HG03025 (cell line): ENCODE results near the gene PCSK9.

Source experiments
- ATAC-seq: cut with Tn5 transposase; IDR thresholded peaks from one replicate; pipeline ENCODE4 v1.9.1; 2021; ENCODE audit warnings: mild to moderate bottlenecking, moderate library complexity; ENCODE audit not compliant: unreplicated experiment, low FRiP score

PCSK9 gene

GRCh38 chr1:55057270-55057955 is 18.1 kb downstream of the PCSK9 start:
- no peak for ATAC-seq

GRCh38 chr1:55057956-55058298 is 18.6 kb downstream of the PCSK9 start:
- no peak for ATAC-seq

DNA sequence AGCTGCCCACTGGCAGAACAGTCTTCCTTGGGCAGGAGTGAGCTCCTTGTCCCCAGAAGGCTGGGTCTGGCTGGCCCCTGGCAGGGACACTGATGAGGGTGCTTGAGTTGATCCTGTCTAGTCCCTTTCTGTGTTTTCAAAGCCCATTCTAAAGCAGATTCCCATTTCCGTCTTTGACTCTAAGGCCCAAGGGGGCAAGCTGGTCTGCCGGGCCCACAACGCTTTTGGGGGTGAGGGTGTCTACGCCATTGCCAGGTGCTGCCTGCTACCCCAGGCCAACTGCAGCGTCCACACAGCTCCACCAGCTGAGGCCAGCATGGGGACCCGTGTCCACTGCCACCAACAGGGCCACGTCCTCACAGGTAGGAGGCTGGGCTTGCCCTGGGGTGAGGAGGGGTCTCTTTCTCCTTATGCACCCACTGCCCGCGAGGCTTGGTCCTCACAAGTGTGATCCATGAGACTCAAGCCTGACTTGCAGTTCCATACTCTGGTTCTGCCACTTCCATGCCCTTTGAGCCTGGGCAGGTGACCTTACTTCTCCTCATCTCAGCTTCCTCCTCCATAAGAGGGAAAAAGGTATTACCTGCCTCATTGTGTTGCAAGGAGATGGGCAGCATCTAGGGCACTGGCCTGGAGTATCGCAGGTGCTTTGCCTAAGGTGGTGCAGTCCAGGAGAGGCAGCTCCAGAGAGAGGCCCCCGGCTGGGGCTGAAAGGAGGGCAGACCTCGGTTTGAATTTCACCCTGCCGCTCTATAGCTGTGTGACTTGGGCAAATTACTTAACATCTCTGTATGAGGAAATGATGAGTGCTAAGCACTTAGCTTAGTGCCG is 20.2 kb downstream of the PCSK9 start:
- ATAC-seq: no peak

DNA sequence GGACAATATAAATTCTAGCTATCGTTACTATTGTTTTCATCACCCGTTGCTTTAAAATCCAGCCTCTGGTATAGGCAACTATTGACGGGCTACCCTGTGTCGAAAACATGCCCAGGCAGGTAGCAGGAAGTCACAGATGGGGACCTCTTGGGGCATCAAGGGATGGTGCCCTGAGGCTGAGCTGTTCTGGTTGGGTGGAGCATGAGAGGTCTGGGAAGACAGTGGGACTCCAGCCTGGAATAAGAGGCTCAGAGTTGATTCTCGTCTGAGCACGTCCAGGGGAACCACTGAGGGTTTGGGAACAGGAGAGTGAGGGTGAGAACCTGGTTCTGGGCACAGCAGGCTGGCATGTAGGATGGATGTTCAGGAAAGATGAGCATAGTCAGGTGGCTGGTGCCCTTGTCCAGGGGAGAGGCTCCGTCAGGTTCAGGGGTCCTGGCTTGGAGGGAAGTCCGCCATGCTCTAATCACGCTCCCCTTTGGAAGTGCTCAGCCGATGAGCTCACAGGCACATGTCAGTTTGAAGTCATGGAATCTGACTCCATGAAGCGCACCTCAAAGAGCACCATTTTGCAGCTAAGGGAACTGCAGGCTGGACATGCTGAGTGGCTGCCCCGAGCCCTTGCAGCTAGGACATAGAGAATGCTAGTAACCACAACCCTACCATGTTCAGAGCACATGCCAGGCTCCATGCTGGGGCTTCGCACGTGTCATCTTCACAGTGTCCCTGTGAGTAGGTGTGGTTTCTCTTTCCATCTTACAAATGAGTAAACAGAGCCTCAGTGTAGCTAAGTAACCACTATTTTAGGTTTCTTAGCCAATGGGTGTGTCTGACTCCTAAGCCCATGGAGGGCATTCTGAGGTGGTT is 21.0 kb downstream of the PCSK9 start:
- no peak for ATAC-seq

DNA sequence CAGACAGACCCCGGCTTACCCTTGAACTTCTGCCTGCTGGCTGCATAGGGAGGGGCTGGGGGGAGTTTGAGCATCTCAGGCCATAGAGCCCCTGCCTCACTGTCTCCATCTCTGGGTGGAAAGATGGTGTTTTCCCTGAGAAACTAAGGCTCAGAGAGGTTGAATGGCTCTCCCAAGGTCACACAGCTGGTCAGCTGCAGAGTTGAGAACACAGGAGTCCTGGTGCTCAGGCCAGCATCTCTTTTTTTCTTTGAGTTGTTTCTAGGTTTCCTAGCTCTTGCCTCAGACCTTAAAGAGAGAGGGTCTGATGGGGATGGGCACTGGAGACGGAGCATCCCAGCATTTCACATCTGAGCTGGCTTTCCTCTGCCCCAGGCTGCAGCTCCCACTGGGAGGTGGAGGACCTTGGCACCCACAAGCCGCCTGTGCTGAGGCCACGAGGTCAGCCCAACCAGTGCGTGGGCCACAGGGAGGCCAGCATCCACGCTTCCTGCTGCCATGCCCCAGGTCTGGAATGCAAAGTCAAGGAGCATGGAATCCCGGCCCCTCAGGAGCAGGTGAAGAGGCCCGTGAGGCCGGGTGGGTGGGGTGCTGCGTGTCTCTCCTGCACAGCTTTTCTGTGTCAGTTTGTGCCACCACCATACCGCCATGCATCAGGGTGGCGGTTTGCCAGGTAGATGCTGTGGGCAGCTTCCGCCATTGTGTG is 21.8 kb downstream of the PCSK9 start:
- ATAC-seq: no peak

DNA sequence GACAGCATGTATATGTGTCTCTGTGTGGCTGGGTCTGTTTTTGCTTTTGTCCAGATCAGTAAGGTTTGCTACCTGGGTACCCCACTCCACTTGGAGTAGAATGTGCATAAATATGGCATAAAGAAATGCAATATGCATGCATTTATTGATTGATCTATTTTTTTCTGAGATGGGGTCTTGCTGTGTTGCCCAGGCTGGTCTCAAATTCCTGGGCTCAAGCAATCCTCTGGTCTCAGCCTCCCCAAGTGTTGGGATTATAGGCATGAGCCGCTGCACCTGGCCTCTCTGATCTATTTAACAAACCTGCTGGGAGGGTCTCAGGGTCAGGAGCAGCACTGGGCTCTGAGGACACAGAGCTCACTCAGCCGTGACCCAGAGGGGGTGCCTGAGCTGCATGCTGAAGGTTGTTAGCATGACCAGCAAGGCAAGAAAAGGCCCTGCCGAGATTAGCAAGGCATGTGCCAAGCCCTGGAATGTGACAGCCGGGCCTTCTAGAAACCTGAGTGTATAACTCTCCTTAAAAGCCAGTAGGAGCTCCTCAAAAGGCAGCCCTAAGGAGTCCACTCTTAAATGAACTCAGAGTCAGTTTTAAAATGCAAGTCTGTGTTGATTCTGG is 22.5 kb downstream of the PCSK9 start:
- ATAC-seq: no peak

GRCh38 chr1:55062801-55063576 is 23.6 kb downstream of the PCSK9 start:
- ATAC-seq: no peak

GRCh38 chr1:55063577-55063942 is 24.2 kb downstream of the PCSK9 start:
- no peak for ATAC-seq

- no peak for ATAC-seq
Measured at GRCh38 chr1:55064071-55064581, 24.8 kb downstream of the PCSK9 start.

DNA sequence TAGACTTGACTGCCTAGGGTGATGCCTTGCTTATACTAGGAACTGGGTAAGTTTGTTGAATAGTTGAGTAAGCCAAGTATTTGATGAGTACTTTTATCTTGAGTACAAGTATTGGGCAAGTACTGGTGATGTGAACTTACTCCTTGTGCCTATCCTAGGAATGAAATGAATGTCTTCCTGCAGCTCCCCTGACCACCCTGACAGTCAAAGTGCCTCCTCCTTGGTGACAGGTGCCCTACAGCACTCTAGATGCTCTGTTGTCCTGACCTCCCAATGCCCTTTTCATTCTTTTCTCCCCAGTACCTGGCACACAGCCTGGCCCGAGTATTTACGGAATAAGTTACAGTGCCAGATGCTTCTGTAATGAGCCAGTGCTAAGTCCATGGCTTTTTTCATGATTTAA is 25.5 kb downstream of the PCSK9 start:
- no peak for ATAC-seq

- ATAC-seq: no peak
Measured at GRCh38 chr1:55065648-55066047, 26.3 kb downstream of the PCSK9 start.

- ATAC-seq: no peak
Measured at GRCh38 chr1:55067022-55067778, 27.9 kb downstream of the PCSK9 start.

GRCh38 chr1:55067914-55068313 is 28.6 kb downstream of the PCSK9 start:
- ATAC-seq: no peak

DNA sequence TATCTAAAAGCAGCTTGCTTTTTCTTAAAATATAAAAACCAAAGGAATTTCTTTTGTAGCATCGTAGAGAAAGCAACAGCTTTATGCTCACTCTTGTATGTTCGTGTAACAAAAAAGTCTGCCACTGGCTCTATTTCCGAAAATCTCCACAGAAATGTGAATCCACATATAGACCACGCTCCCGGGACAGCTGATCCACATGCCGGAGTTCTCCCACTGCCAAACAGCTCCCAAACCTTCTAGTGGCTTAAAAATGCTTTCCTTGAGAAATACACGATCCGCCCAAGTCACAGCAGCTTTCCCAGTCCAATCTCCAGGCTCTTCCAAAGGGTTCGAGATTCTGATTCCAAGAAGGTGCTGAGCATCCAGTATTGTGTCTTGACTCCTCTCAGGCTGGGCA is 29.3 kb downstream of the PCSK9 start:
- ATAC-seq: no peak

DNA sequence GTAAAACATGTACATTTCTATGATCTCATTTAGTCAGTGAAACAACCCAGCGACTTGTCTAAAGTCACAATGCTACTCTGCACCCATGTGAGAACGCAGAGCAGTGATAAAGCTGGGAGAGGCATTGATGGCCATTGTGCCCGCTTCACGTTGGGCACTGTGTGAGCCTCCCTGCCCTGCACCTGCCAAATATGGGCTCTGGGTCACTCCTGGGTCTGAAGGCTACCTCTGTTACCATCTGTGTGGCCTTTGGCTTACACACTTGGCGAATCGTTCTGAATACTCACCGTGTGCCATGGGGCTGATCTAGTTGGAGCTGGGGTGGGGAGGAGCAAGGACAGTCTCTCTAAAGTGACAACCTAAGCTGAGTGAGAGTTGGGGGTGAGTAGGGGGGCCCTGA is 29.9 kb downstream of the PCSK9 start:
- no peak for ATAC-seq

DNA sequence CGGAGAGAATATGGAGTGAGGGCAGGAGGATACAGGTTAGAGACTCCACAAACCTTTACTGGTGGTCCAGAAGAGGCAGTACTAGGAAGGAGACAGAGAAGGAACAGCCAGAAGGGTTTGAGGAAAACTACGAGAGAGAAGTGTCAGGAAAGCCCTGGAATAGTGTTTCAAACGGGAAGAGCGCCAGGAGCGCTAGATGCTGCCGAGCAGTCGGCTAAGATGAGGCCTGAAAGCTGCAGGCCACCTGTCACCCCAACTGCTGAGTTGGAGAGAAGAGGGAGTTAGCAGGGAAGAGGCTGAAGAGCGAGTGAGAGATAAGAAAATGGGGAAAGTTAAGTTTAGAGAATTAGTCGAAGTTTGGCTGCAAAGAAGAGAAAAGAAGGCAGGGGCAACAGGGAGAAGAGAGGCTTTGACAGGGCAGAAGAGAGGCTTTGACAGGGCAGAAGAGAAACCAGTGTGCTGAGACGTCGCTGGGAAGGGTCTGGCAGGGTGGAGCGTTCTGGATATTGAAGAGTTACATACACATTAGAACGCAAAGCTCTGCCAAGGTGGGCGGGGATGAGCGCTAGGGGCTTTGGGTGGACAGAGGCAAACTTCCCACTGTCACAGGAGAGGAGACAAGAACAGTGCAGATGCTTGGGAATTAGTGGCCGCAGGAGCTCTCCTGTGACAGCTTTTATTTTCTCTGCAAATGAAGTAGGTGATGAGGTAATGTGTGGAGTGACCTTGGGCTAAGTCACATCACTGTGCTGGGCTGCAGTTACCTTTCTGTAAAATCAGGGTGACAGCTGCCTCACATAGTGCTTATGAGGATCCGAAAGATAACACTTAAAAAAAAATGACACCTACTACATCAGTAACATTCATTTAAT is 31.2 kb downstream of the PCSK9 start:
- ATAC-seq: no peak

GRCh38 chr1:55071477-55071876 is 32.1 kb downstream of the PCSK9 start:
- no peak for ATAC-seq
